ENCODE data around the gene EML6. TPM values are rescaled to one million over a fixed set of nuclear protein-coding genes. Genes with fewer than 3 reads are reported as not detected.

Gene EML6
- total RNA-seq, 1 experiment from 2014 or later, result 0.77 TPM

GRCh38 chr2:54954158-54954557 is 230.7 kb downstream of the EML6 start:
- intact Hi-C loops (cut with micrococcal nuclease), result no loop called here
- H3K36me3 Mint-ChIP-seq (ENCODE audit: insufficient read depth, unreplicated experiment), result no peaks in the 10 kb centered on the region
- no peak for DNase-seq (ENCODE audit: unreplicated experiment)
- POLR2A ChIA-PET, result no interaction called here
- H3K27ac Mint-ChIP-seq (ENCODE audit: low read depth, unreplicated experiment), result no peak overlapping the region
- no peak overlapping the region for H3K4me3 Mint-ChIP-seq (ENCODE audit: unreplicated experiment)
- no peaks in the 10 kb centered on the region for H3K4me1 Mint-ChIP-seq (ENCODE audit: insufficient read depth, unreplicated experiment)
- BruUV-seq (replicated peaks), result no TSS peak
- H3K9me3 Mint-ChIP-seq (ENCODE audit: unreplicated experiment), result no peaks in the 10 kb centered on the region
- TF ChIP-seq CTCF (IDR thresholded peaks at IDR 0.05; ENCODE audit: unreplicated experiment), result no peak
- no peaks in the 10 kb centered on the region for H3K27me3 Mint-ChIP-seq (ENCODE audit: insufficient read depth, unreplicated experiment)
- CTCF ChIA-PET, result interaction anchor here (0.6 kb wide), 1 partner anchor 160 kb away, joined by 4 read pairs; no protein-coding TSS in a partner anchor

GRCh38 chr2:54954705-54955357 is 231.4 kb downstream of the EML6 start:
- ChIA-PET POLR2A (interaction anchor here (0.6 to 1.1 kb wide), 3 partner anchors 10 to 56 kb away, joined by 3 to 4 read pairs (median 3); no protein-coding TSS in a partner anchor), CTCF (no interaction called here)
- no peaks in the 10 kb centered on the region for H3K4me1 Mint-ChIP-seq (ENCODE audit: insufficient read depth, unreplicated experiment)
- intact Hi-C loops (cut with micrococcal nuclease), result no loop called here
- H3K27ac Mint-ChIP-seq (ENCODE audit: low read depth, unreplicated experiment), result no peak overlapping the region
- no peak overlapping the region for H3K4me3 Mint-ChIP-seq (ENCODE audit: unreplicated experiment)
- no peaks in the 10 kb centered on the region for H3K36me3 Mint-ChIP-seq (ENCODE audit: insufficient read depth, unreplicated experiment)
- no peaks in the 10 kb centered on the region for H3K27me3 Mint-ChIP-seq (ENCODE audit: insufficient read depth, unreplicated experiment)
- no peak for DNase-seq (ENCODE audit: unreplicated experiment)
- no TSS peak for BruUV-seq (replicated peaks)
- TF ChIP-seq CTCF (IDR thresholded peaks at IDR 0.05; ENCODE audit: unreplicated experiment), result no peak
- no peaks in the 10 kb centered on the region for H3K9me3 Mint-ChIP-seq (ENCODE audit: unreplicated experiment)

- no TSS peak for BruUV-seq (replicated peaks)
- no peaks in the 10 kb centered on the region for H3K27me3 Mint-ChIP-seq (ENCODE audit: insufficient read depth, unreplicated experiment)
- no peaks in the 10 kb centered on the region for H3K9me3 Mint-ChIP-seq (ENCODE audit: unreplicated experiment)
- no peak overlapping the region for H3K27ac Mint-ChIP-seq (ENCODE audit: low read depth, unreplicated experiment)
- ChIA-PET POLR2A (interaction anchor here (0.6 to 2.2 kb wide), 7 partner anchors 9 to 198 kb away, joined by 3 to 9 read pairs (median 3); no protein-coding TSS in a partner anchor), CTCF (interaction anchor here (0.9 to 1.5 kb wide), 3 partner anchors 14 to 57 kb away, joined by 3 to 4 read pairs (median 3); no protein-coding TSS in a partner anchor)
- TF ChIP-seq CTCF (IDR thresholded peaks at IDR 0.05; ENCODE audit: unreplicated experiment), result no peak
- no peaks in the 10 kb centered on the region for H3K4me1 Mint-ChIP-seq (ENCODE audit: insufficient read depth, unreplicated experiment)
- DNase-seq (ENCODE audit: unreplicated experiment), result no peak
- H3K36me3 Mint-ChIP-seq (ENCODE audit: insufficient read depth, unreplicated experiment), result no peaks in the 10 kb centered on the region
- intact Hi-C loops (cut with micrococcal nuclease), result no loop called here
- no peak overlapping the region for H3K4me3 Mint-ChIP-seq (ENCODE audit: unreplicated experiment)
Observed at GRCh38 chr2:54955358-54956110, 232.1 kb downstream of the EML6 start.

GRCh38 chr2:54956111-54956627 is 232.7 kb downstream of the EML6 start:
- CTCF ChIA-PET, result interaction anchor here (0.9 to 1.5 kb wide), 3 partner anchors 13 to 57 kb away, joined by 3 to 4 read pairs (median 3); no protein-coding TSS in a partner anchor
- Mint-ChIP-seq H3K4me1 (ENCODE audit: insufficient read depth, unreplicated experiment) (no peaks in the 10 kb centered on the region), H3K36me3 (ENCODE audit: insufficient read depth, unreplicated experiment) (no peaks in the 10 kb centered on the region), H3K4me3 (ENCODE audit: unreplicated experiment) (no peak overlapping the region), H3K9me3 (ENCODE audit: unreplicated experiment) (no peaks in the 10 kb centered on the region), H3K27ac (ENCODE audit: low read depth, unreplicated experiment) (no peak overlapping the region), H3K27me3 (ENCODE audit: insufficient read depth, unreplicated experiment) (no peaks in the 10 kb centered on the region)
- no TSS peak for BruUV-seq (replicated peaks)
- POLR2A ChIA-PET, result interaction anchor here (0.6 to 2.2 kb wide), 7 partner anchors 9 to 199 kb away, joined by 3 to 9 read pairs (median 3); partner anchors contain the start of gene RTN4
- TF ChIP-seq CTCF (IDR thresholded peaks at IDR 0.05; ENCODE audit: unreplicated experiment), result no peak
- DNase-seq (ENCODE audit: unreplicated experiment), result no peak
- intact Hi-C loops (cut with micrococcal nuclease), result no loop called here

Data from MCF 10A (cell line).